ENCODE data around the gene ADGRV1. TPM values are rescaled to one million over a fixed set of nuclear protein-coding genes. Genes with fewer than 3 reads are reported as not detected.

ADGRV1 gene
- total RNA-seq, 1 experiment from 2014 or later: 64.8 TPM

DNA sequence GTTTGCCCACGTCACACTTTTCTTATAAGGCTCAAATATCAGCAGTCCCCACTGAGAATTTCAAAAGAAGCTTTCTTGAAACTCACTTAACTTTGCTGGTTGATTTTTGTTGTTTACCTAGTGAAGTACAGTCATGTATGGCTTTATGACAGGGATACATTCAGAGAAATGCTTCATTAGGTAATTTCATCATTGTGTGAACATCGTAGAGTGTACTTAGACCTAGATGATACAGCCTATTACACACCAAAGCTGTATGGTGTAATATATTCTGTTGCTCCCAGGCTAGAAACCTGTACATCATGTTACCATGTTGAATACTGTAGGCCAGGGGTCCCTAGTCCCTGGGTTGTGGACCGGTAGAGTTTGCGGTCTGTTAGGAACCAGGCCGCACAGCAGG lies 647.5 kb downstream of the ADGRV1 start:
- H3K79me1 ChIP-seq (ENCODE audit: insufficient read depth, low read depth, low read length, poor library complexity, severe bottlenecking): no peaks in the 10 kb centered on the region
- no peaks in the 10 kb centered on the region for H3K23me2 ChIP-seq (ENCODE audit: insufficient read length, low read depth, low read length, poor library complexity, severe bottlenecking)
- H3K4me2 ChIP-seq (ENCODE audit: insufficient read depth, insufficient read length, low read length): no peak overlapping the region
- no peaks in the 10 kb centered on the region for H3K4me1 ChIP-seq (ENCODE audit: insufficient read depth, low read length)
- no peak overlapping the region for H3K4me3 Mint-ChIP-seq
- H3K9ac ChIP-seq (ENCODE audit: extremely low read depth, insufficient read length, low read length): no peak overlapping the region
- H3K14ac ChIP-seq (ENCODE audit: insufficient read depth, low read length): no peak overlapping the region
- no peak overlapping the region for H4K91ac ChIP-seq (ENCODE audit: insufficient read length, low read depth, low read length)
- no peaks in the 10 kb centered on the region for H3K27me3 ChIP-seq (ENCODE audit: insufficient read depth, low read length)
- H2BK15ac ChIP-seq (ENCODE audit: low read depth, low read length): no peak overlapping the region
- no peak overlapping the region for H3K27ac ChIP-seq (ENCODE audit: insufficient read length, low read depth, low read length)
- H2AK5ac ChIP-seq (ENCODE audit: insufficient read length, low read length): no peak overlapping the region
- H2AFZ ChIP-seq (ENCODE audit: low read length): no peak overlapping the region
- no peak overlapping the region for H3K4ac ChIP-seq (ENCODE audit: low read depth, low read length)
- H3K27ac Mint-ChIP-seq: no peak overlapping the region
- DNase-seq: no peak
- WGBS (ENCODE audit: extremely low coverage, insufficient read length, low lambda C conversion rate): no CpG with 5 or more reads among the region's 5 CpGs
- H2BK120ac ChIP-seq (ENCODE audit: low read depth, low read length, poor library complexity, severe bottlenecking): no peak overlapping the region
- no peak overlapping the region for H2BK20ac ChIP-seq (ENCODE audit: low read depth, low read length, poor library complexity, severe bottlenecking)
- H3K27me3 Mint-ChIP-seq (ENCODE audit: low read depth): no peaks in the 10 kb centered on the region
- no peaks in the 10 kb centered on the region; a peak in 1 of 7 replicates for H3K36me3 Mint-ChIP-seq (ENCODE audit: insufficient read depth in 1 of 3, low read depth in 3 of 3)
- H3K23ac ChIP-seq (ENCODE audit: insufficient read length, low read depth, low read length): no peak overlapping the region
- H3K18ac ChIP-seq (ENCODE audit: insufficient read length, low read depth, low read length): no peak overlapping the region
- no peak overlapping the region for H3K56ac ChIP-seq (ENCODE audit: insufficient read length, low read depth, low read length)
- H3K4me1 Mint-ChIP-seq: no peaks in the 10 kb centered on the region
- no peaks in the 10 kb centered on the region for H4K20me1 ChIP-seq (ENCODE audit: control insufficient read depth, insufficient read depth, insufficient read length)
- TF ChIP-seq, protein P1, sequence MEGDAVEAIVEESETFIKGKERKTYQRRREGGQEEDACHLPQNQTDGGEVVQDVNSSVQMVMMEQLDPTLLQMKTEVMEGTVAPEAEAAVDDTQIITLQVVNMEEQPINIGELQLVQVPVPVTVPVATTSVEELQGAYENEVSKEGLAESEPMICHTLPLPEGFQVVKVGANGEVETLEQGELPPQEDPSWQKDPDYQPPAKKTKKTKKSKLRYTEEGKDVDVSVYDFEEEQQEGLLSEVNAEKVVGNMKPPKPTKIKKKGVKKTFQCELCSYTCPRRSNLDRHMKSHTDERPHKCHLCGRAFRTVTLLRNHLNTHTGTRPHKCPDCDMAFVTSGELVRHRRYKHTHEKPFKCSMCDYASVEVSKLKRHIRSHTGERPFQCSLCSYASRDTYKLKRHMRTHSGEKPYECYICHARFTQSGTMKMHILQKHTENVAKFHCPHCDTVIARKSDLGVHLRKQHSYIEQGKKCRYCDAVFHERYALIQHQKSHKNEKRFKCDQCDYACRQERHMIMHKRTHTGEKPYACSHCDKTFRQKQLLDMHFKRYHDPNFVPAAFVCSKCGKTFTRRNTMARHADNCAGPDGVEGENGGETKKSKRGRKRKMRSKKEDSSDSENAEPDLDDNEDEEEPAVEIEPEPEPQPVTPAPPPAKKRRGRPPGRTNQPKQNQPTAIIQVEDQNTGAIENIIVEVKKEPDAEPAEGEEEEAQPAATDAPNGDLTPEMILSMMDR (conservative IDR thresholded peaks at IDR 0.05): no peak
- H4K8ac ChIP-seq (replicated peaks; ENCODE audit: insufficient read length, low read depth, low read length): no peak overlapping the region
- no peak overlapping the region for H2BK5ac ChIP-seq (ENCODE audit: insufficient read length, low read length)
- no peaks in the 10 kb centered on the region for H3K79me2 ChIP-seq (ENCODE audit: insufficient read depth, low read length)
- no peak overlapping the region for H2BK12ac ChIP-seq (ENCODE audit: insufficient read length, low read depth, low read length)
- no peak overlapping the region for H3T11ph ChIP-seq (ENCODE audit: low read length)
- no peak overlapping the region for H4K5ac ChIP-seq (ENCODE audit: insufficient read length, low read depth, low read length)
- no peaks in the 10 kb centered on the region for H3K9me3 ChIP-seq (ENCODE audit: control insufficient read depth, low read depth, low read length)
- H3K9me3 Mint-ChIP-seq: peaks cover 0 to 2% of the 10 kb centered on the region in 2 experiments; a peak in 2 of 5 replicates

All from H9 (cell line).